Large intestine (tissue), 12 donors: ENCODE data around the gene MYOM3. TPM values are rescaled to one million over a fixed set of nuclear protein-coding genes. Genes with fewer than 3 reads are reported as not detected.

Experiments used
- DNase-seq, 2 donors: peaks; one replicate each; pipeline versions ENCODE4 v3.0.0 to v3.0.0-alpha.2; 2013
- H3K27ac ChIP-seq: one replicate; pipeline ENCODE4 v1.5.1; 2013; ENCODE audit warnings: low read length
- H3K27me3 ChIP-seq: 2 replicates; pipeline ENCODE4 v1.6.1; 2013; ENCODE audit warnings: low read length; ENCODE audit not compliant: control insufficient read depth, insufficient read depth
- H3K36me3 ChIP-seq: 2 replicates; pipeline ENCODE4 v1.6.1; 2013; ENCODE audit warnings: low read length; ENCODE audit not compliant: control insufficient read depth, insufficient read depth
- H3K4me1 ChIP-seq: one replicate; pipeline ENCODE4 v1.6.1; 2013; ENCODE audit warnings: low read length; ENCODE audit not compliant: control insufficient read depth, insufficient read depth
- H3K4me3 ChIP-seq: one replicate; pipeline ENCODE4 v1.5.1; 2013; ENCODE audit warnings: low read length
- H3K9me3 ChIP-seq: one replicate; pipeline ENCODE4 v1.6.1; 2013; ENCODE audit warnings: mild to moderate bottlenecking, low read depth, low read length, moderate library complexity; ENCODE audit not compliant: control insufficient read depth
- WGBS: methylation state at CpG from one replicate; pipeline ENCODE4 v1.1.5; 2013; ENCODE audit warnings: low lambda C conversion rate; ENCODE audit not compliant: insufficient coverage; 5-methylcytosine and 5-hydroxymethylcytosine counted together
- long read RNA-seq, 11 donors: transcript quantifications; one replicate each; lab custom pipeline, GENCODE V29; 2026
- polyA plus RNA-seq: library from polyadenylated mRNA; unstranded; fragments of 120-200 nt; gene quantifications from one replicate; pipeline ENCODE4 v1.2.1, GENCODE V29; 2013

The MYOM3 gene
- polyA plus RNA-seq: 69.5 TPM
- long read RNA-seq, donor 1: 0 reads
- long read RNA-seq, donor 2: 0 reads
- long read RNA-seq, donor 3: 0 reads
- long read RNA-seq, donor 4: 0 reads
- long read RNA-seq, donor 5, full-length matches to known transcripts: 1 of 1 reads
- long read RNA-seq, donor 5, partial matches to known transcripts: 0 of 1 reads
- long read RNA-seq, donor 5, other reads (novel, unspliced or antisense): 0 of 1 reads
- long read RNA-seq, donor 6: 0 reads
- long read RNA-seq, donor 7: 0 reads
- long read RNA-seq, donor 8: 0 reads
- long read RNA-seq, donor 9, full-length matches to known transcripts: 1 of 1 reads
- long read RNA-seq, donor 9, partial matches to known transcripts: 0 of 1 reads
- long read RNA-seq, donor 9, other reads (novel, unspliced or antisense): 0 of 1 reads
- long read RNA-seq, donor 10: 0 reads
- long read RNA-seq, donor 11: 0 reads

GRCh38 chr1:24111996-24112779, at the start of gene MYOM3:
Gene MYOM3 (minus strand): TSS chr1:24112135. CDS start chr1:24108636, 3,499 bp downstream.
- H3K27ac ChIP-seq: peak within 1 kb of the TSS; percentile 72
- peak within 1 kb of the TSS; percentile 42 for H3K4me3 ChIP-seq
- DNase-seq: peak; percentile 86 to 90
- H3K36me3 ChIP-seq: no peaks in the 10 kb centered on the region
- no peaks in the 10 kb centered on the region for H3K9me3 ChIP-seq
- H3K4me1 ChIP-seq: peaks cover 72% of the 10 kb centered on the region
- WGBS: no CpG with 5 or more reads among the region's 27 CpGs
- H3K27me3 ChIP-seq: no peaks in the 10 kb centered on the region

GRCh38 chr1:24161270-24161669, 49.3 kb upstream of the MYOM3 start:
- Histone ChIP-seq H3K36me3 (peaks cover 54% of the 10 kb centered on the region), H3K27ac (no peak overlapping the region), H3K4me3 (no peak overlapping the region), H3K9me3 (no peaks in the 10 kb centered on the region), H3K4me1 (peaks cover 18% of the 10 kb centered on the region), H3K27me3 (no peaks in the 10 kb centered on the region)
- no CpG with 5 or more reads among the region's 4 CpGs for WGBS
- DNase-seq: peak in 1 of 2 donors; percentile 35

GRCh38 chr1:24159366-24159765, 47.4 kb upstream of the MYOM3 start:
- no peak for DNase-seq
- H3K36me3 ChIP-seq: peaks cover 55% of the 10 kb centered on the region
- no peak overlapping the region for H3K4me3 ChIP-seq
- peaks cover 10% of the 10 kb centered on the region for H3K4me1 ChIP-seq
- no CpG with 5 or more reads among the region's 5 CpGs for WGBS
- H3K27ac ChIP-seq: no peak overlapping the region
- H3K27me3 ChIP-seq: no peaks in the 10 kb centered on the region
- no peaks in the 10 kb centered on the region for H3K9me3 ChIP-seq

- no peak overlapping the region for H3K27ac ChIP-seq
- H3K9me3 ChIP-seq: no peaks in the 10 kb centered on the region
- no peak overlapping the region for H3K4me3 ChIP-seq
- peaks cover 4% of the 10 kb centered on the region for H3K4me1 ChIP-seq
- H3K36me3 ChIP-seq: peaks cover 55% of the 10 kb centered on the region
- WGBS: no CpG with 5 or more reads among the region's 6 CpGs
- DNase-seq: no peak
- H3K27me3 ChIP-seq: no peaks in the 10 kb centered on the region
Measured at GRCh38 chr1:24157918-24158481, 46.1 kb upstream of the MYOM3 start.

- Histone ChIP-seq H3K27ac (no peak overlapping the region), H3K9me3 (no peaks in the 10 kb centered on the region), H3K4me1 (peaks cover 4% of the 10 kb centered on the region), H3K36me3 (peaks cover 49% of the 10 kb centered on the region), H3K4me3 (no peak overlapping the region), H3K27me3 (no peaks in the 10 kb centered on the region)
- no peak for DNase-seq
- WGBS: no CpG with 5 or more reads among the region's 18 CpGs
Measured at GRCh38 chr1:24156542-24157260, 44.8 kb upstream of the MYOM3 start.

GRCh38 chr1:24155011-24155782, 43.3 kb upstream of the MYOM3 start:
- H3K9me3 ChIP-seq: no peaks in the 10 kb centered on the region
- H3K36me3 ChIP-seq: peaks cover 43% of the 10 kb centered on the region
- DNase-seq: no peak
- WGBS: no CpG with 5 or more reads among the region's 11 CpGs
- H3K27me3 ChIP-seq: no peaks in the 10 kb centered on the region
- no peak overlapping the region for H3K27ac ChIP-seq
- peaks cover 2% of the 10 kb centered on the region for H3K4me1 ChIP-seq
- no peak overlapping the region for H3K4me3 ChIP-seq

GRCh38 chr1:24154215-24154614, 42.3 kb upstream of the MYOM3 start:
- H3K36me3 ChIP-seq: peaks cover 36% of the 10 kb centered on the region
- WGBS: 86% methylated on average over 1 of the region's 8 CpGs
- DNase-seq: no peak
- no peaks in the 10 kb centered on the region for H3K27me3 ChIP-seq
- H3K27ac ChIP-seq: no peak overlapping the region
- H3K4me3 ChIP-seq: no peak overlapping the region
- H3K9me3 ChIP-seq: no peaks in the 10 kb centered on the region
- peaks cover 10% of the 10 kb centered on the region for H3K4me1 ChIP-seq

GRCh38 chr1:24152631-24153494, 40.9 kb upstream of the MYOM3 start:
- no peaks in the 10 kb centered on the region for H3K9me3 ChIP-seq
- no peak overlapping the region for H3K4me3 ChIP-seq
- no peak for DNase-seq
- H3K27me3 ChIP-seq: no peaks in the 10 kb centered on the region
- H3K4me1 ChIP-seq: peaks cover 10% of the 10 kb centered on the region
- WGBS: no CpG with 5 or more reads among the region's 10 CpGs
- H3K27ac ChIP-seq: no peak overlapping the region
- H3K36me3 ChIP-seq: peaks cover 24% of the 10 kb centered on the region

GRCh38 chr1:24151175-24151533, 39.2 kb upstream of the MYOM3 start:
- DNase-seq: peak; percentile 77 to 90
- Histone ChIP-seq H3K4me3 (peak overlapping the region; percentile 12), H3K27ac (peak overlapping the region; percentile 85), H3K27me3 (no peaks in the 10 kb centered on the region), H3K36me3 (peaks cover 9% of the 10 kb centered on the region), H3K9me3 (no peaks in the 10 kb centered on the region), H3K4me1 (peaks cover 10% of the 10 kb centered on the region)
- WGBS: no CpG with 5 or more reads among the region's 12 CpGs
